T-helper 1 cell (primary cell): ENCODE results near the gene VPS36.
"Not testable (repeated sequence)": the region's sequence is repeated elsewhere in the genome, so short reads cannot be mapped to it uniquely, and the experiment has no call there.

Experiments used
- DNase-seq, 5 donors: peaks; one replicate each; pipeline ENCODE4 v3.0.0-alpha.2; 2012 to 2020

Gene VPS36

GRCh38 chr13:52374873-52375411, 75.5 kb downstream of the VPS36 start:
- DNase-seq: no peak

- no peak for DNase-seq
Observed at GRCh38 chr13:52374389-52374788, 76.0 kb downstream of the VPS36 start.

DNA sequence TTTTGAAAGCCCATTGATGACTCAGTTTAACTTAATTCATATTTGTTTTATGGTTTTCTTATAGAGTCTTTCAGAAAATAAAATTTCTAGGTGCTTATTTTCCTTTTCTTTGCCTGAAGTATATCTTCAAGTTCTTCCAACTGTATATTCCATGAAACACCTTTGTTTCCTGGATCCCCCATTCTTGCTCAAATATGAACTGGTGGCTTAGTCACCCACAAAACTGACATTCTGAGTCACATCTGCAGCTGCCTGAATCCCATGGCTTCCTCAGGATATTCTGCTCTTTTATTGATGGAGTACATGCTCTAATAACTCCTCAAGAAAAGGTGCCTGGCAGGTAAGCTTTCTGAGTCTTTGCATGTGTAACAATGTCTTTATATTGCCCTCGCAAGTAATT, 77.2 kb downstream of the VPS36 start:
- DNase-seq: not testable (repeated sequence)

- DNase-seq: no peak
Observed at GRCh38 chr13:52371736-52372247, 78.6 kb downstream of the VPS36 start.

DNA sequence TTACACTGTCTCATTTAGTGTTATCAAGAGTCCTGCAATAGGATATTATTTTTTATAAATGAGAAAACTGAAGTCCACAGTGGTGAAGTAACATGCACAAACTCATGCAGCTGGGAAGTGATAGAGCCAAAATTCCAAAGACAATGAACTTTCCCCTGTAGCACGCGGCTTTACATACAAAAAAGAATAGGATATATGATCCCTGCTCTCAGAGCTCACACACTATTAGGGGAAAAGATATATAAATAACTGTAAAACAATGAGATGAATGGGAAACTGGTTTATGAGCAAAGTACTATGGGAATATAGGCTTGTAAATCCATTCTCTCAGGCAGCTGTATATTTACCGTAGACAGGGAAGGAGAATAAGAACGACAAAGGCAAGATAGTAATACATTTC, 84.1 kb downstream of the VPS36 start:
- DNase-seq: no peak
